Hindlimb muscle (tissue), 1 donor: Measurements from ENCODE around the gene SH3BP5L. TPM values are rescaled to one million over a fixed set of nuclear protein-coding genes. Genes with fewer than 3 reads are reported as not detected.

ENCODE experiments used
- polyA plus RNA-seq: library from polyadenylated mRNA; unstranded; fragments of 120-200 nt; gene quantifications from one replicate; pipeline ENCODE4 v1.2.1, GENCODE V29; 2013; ENCODE audit not compliant: insufficient read length

SH3BP5L gene
- polyA plus RNA-seq, 1 donor: 21.4 TPM

Other genes starting within 250 kb of the SH3BP5L start
- gene OR2T10, start 228.2 kb downstream of the SH3BP5L start, polyA plus RNA-seq: not detected
- not detected for gene OR2T11, start 190.8 kb downstream of the SH3BP5L start, polyA plus RNA-seq
- not detected for gene OR2T35, start 180.6 kb downstream of the SH3BP5L start, polyA plus RNA-seq
- gene OR2T27, start 170.4 kb downstream of the SH3BP5L start, polyA plus RNA-seq: not detected
- gene OR14I1, start 123.1 kb downstream of the SH3BP5L start, polyA plus RNA-seq: not detected
- gene LYPD8, start 70.2 kb downstream of the SH3BP5L start, polyA plus RNA-seq: not detected
- 17.2 TPM for gene ZNF672, start 12.3 kb upstream of the SH3BP5L start, polyA plus RNA-seq
- gene ZNF692, start 33.2 kb upstream of the SH3BP5L start, polyA plus RNA-seq: 32.9 TPM
- gene PGBD2, start 80.3 kb upstream of the SH3BP5L start, polyA plus RNA-seq: 5.1 TPM